CD8-positive, alpha-beta memory T cell (primary cell): ENCODE data around the gene MT2A. TPM values are rescaled to one million over a fixed set of nuclear protein-coding genes. Genes with fewer than 3 reads are reported as not detected.

Experiments
- CTCF ChIA-PET: fragments of 350-600 bp; sonication (Branson Sonifier 250); formaldehyde crosslinking; loops from one replicate; lab custom pipeline; 2021; ENCODE audit warnings: antibody characterized with exemption; lab: Charles Lee
- POLR2A ChIA-PET: fragments of 350-600 bp; sonication (Branson Sonifier 250); formaldehyde crosslinking; loops from one replicate; lab custom pipeline; 2021; ENCODE audit warnings: antibody characterized with exemption; lab: Charles Lee
- DNase-seq, 5 donors: peaks; one replicate each; pipeline versions ENCODE4 v3.0.0 to v3.0.0-alpha.2; 2020 to 2022; ENCODE audit warnings: mixed read lengths in 1 of 5
- H3K27ac ChIP-seq: one replicate; pipeline ENCODE4 v1.7.0; 2013; ENCODE audit warnings: low read depth, mild to moderate bottlenecking, low read length, moderate library complexity
- H3K27me3 ChIP-seq: 2 replicates; pipeline ENCODE4 v1.7.0; 2013; ENCODE audit warnings: low read length, mild to moderate bottlenecking; ENCODE audit not compliant: insufficient read depth, poor library complexity, severe bottlenecking
- H3K36me3 ChIP-seq: 2 replicates; pipeline ENCODE4 v1.7.0; 2013; ENCODE audit warnings: mild to moderate bottlenecking, low read length, moderate library complexity; ENCODE audit not compliant: insufficient read depth
- H3K4me1 ChIP-seq: 2 replicates; pipeline ENCODE4 v1.7.0; 2013; ENCODE audit warnings: mild to moderate bottlenecking, low read length, moderate library complexity; ENCODE audit not compliant: insufficient read depth
- H3K4me3 ChIP-seq: 2 replicates; pipeline ENCODE4 v1.7.0; 2013; ENCODE audit warnings: mild to moderate bottlenecking, low read length
- H3K9me3 ChIP-seq: 2 replicates; pipeline ENCODE4 v1.7.0; 2013; ENCODE audit warnings: mild to moderate bottlenecking, low read length
- H3K27ac Mint-ChIP-seq, 8 donors: one replicate each; pipeline ENCODE4 v1.8.0; 2020 to 2021; ENCODE audit warnings: mixed read lengths in 8 of 8, mild to moderate bottlenecking in 6 of 8, inconsistent platforms in 3 of 8, moderate library complexity in 3 of 8
- H3K27me3 Mint-ChIP-seq, 2 donors: one replicate each; pipeline ENCODE4 v1.8.0; 2020 to 2021; ENCODE audit warnings: mixed read lengths in 2 of 2, mild to moderate bottlenecking in 1 of 2, moderate library complexity in 1 of 2
- H3K36me3 Mint-ChIP-seq, 3 donors: one replicate each; pipeline ENCODE4 v1.8.0; 2020 to 2021; ENCODE audit warnings: mixed read lengths in 3 of 3, inconsistent platforms in 1 of 3, mild to moderate bottlenecking in 1 of 3
- H3K4me1 Mint-ChIP-seq, 3 donors: one replicate each; pipeline ENCODE4 v1.8.0; 2020 to 2021; ENCODE audit warnings: mixed read lengths in 3 of 3, inconsistent platforms in 1 of 3, mild to moderate bottlenecking in 1 of 3
- H3K4me3 Mint-ChIP-seq, 7 donors: one replicate each; pipeline ENCODE4 v1.8.0; 2020 to 2021; ENCODE audit warnings: mixed read lengths in 7 of 7, mild to moderate bottlenecking in 6 of 7, moderate library complexity in 4 of 7, inconsistent platforms in 2 of 7
- H3K9me3 Mint-ChIP-seq, 5 donors: one replicate each; pipeline ENCODE4 v1.8.0; 2020 to 2022; ENCODE audit warnings: mixed read lengths in 5 of 5, mild to moderate bottlenecking in 3 of 5, moderate library complexity in 2 of 5, inconsistent platforms in 1 of 5
- polyA plus RNA-seq: library from polyadenylated mRNA; unstranded; fragments of 300-500 nt; fragmentation: Illumina TruSeq; gene quantifications from one replicate; pipeline ENCODE4 v1.2.3, GENCODE V29; 2021
- total RNA-seq, 2 experiments: library from RNA; stranded (reverse); gene quantifications; one replicate each; pipeline ENCODE4 v1.2.3, GENCODE V29; 2021

MT2A gene
- total and polyA plus RNA-seq, 3 experiments from 2014 or later: 285 to 435 (median 349) TPM

DNA sequence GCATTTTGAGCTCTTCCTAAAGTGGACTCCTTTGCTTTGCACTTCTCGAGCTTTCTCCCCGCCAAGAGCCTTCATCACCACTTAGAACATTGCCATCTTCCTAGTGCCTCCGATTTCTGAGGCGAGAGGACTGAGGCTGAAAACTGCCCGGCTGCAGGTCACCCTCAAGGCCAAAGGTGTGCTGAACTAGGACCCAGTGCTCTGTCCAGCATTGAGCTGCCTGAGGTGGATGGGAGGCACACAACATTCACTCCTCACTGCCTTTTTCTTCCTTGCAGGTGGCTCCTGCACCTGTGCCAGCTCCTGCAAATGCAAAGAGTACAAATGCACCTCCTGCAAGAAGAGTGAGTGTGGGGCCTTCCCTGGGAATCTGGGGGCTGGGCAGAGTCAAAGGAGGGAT is 35.4 kb downstream of the MT2A start:
- Histone ChIP-seq H3K27me3 (peaks cover 11% of the 10 kb centered on the region), H3K9me3 (no peaks in the 10 kb centered on the region), H3K36me3 (no peaks in the 10 kb centered on the region), H3K4me1 (peaks cover 16% of the 10 kb centered on the region), H3K27ac (peak overlapping the region; percentile 18), H3K4me3 (peak overlapping the region; percentile 40)
- Mint-ChIP-seq H3K27me3 (peaks cover 18 to 26% of the 10 kb centered on the region in 2 donors), H3K4me1 (peaks cover 18 to 28% (median 22%) of the 10 kb centered on the region in 3 donors), H3K27ac (peak overlapping the region; percentile 46 to 92 (median 82)), H3K9me3 (no peaks in the 10 kb centered on the region), H3K36me3 (no peaks in the 10 kb centered on the region), H3K4me3 (peak overlapping the region; percentile 75 to 89 (median 81))
- ChIA-PET POLR2A (interaction anchor here (0.9 to 1.6 kb wide), 7 partner anchors 13 to 125 kb away, joined by 3 to 5 read pairs (median 4); partner anchors contain the start of genes MT1E, MT1F and MT2A), CTCF (interaction anchor here (0.8 to 2.5 kb wide), 24 partner anchors 9 to 288 kb away, joined by 3 to 18 read pairs (median 5); partner anchors contain the start of genes HERPUD1, MT1H and MT1X)
- DNase-seq: no peak

DNA sequence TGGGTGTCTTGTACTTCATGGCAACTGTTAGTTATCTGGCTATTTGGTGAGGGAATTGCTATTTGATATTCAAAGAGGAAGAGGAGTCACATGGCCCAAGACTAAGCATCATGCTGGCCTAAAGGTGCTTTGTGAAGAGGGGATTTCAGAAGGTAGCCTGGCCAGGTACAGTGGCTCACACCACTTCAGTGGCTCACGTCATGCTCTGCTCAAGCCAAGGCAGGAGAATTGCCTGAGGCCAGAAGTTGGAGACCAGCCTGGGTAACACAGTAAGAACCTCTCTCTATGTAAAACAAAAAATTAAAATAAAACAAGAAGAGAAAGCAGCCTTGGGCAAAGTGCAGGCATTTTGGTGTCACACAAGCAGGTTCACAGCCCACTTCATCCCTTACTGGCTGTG is 36.9 kb downstream of the MT2A start:
- DNase-seq: no peak
- POLR2A ChIA-PET: no interaction called here
- no peak overlapping the region for H3K4me3 Mint-ChIP-seq
- Histone ChIP-seq H3K4me3 (no peak overlapping the region), H3K27me3 (no peaks in the 10 kb centered on the region), H3K36me3 (no peaks in the 10 kb centered on the region), H3K27ac (no peak overlapping the region), H3K9me3 (no peaks in the 10 kb centered on the region), H3K4me1 (peaks cover 16% of the 10 kb centered on the region)
- H3K4me1 Mint-ChIP-seq: peaks cover 18 to 28% (median 22%) of the 10 kb centered on the region in 3 donors
- no peak overlapping the region for H3K27ac Mint-ChIP-seq
- H3K36me3 Mint-ChIP-seq: no peaks in the 10 kb centered on the region
- H3K9me3 Mint-ChIP-seq: no peaks in the 10 kb centered on the region
- CTCF ChIA-PET: no interaction called here
- peaks cover 6 to 20% of the 10 kb centered on the region in 2 donors for H3K27me3 Mint-ChIP-seq

DNA sequence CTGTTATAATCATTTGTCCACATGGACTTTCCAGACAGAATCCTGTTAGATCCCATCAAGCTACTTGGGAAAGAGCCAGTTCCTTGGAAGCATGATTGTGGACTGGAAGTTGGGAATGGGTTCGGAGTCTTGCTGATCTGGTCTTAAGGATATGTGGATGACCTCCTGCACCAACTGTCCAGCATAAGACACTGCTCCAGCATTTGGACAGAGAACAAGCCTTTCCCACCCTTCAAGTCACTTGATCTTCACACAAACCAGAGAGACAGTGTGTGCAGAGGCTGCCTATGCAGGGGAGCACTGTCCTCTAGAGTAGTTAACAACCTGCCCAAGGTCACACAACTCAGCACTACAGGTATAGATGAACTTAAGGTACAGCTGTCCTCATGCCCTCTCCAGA is 37.5 kb downstream of the MT2A start:
- no peak for DNase-seq
- no peak overlapping the region for H3K27ac Mint-ChIP-seq
- H3K4me3 Mint-ChIP-seq: no peak overlapping the region
- no peaks in the 10 kb centered on the region for H3K36me3 ChIP-seq
- peaks cover 9 to 17% of the 10 kb centered on the region in 2 donors for H3K27me3 Mint-ChIP-seq
- peaks cover 16% of the 10 kb centered on the region for H3K4me1 ChIP-seq
- no peaks in the 10 kb centered on the region for H3K9me3 ChIP-seq
- ChIA-PET POLR2A (no interaction called here), CTCF (no interaction called here)
- no peaks in the 10 kb centered on the region for H3K27me3 ChIP-seq
- peaks cover 18 to 28% (median 22%) of the 10 kb centered on the region in 3 donors for H3K4me1 Mint-ChIP-seq
- H3K27ac ChIP-seq: no peak overlapping the region
- no peaks in the 10 kb centered on the region for H3K36me3 Mint-ChIP-seq
- no peak overlapping the region for H3K4me3 ChIP-seq
- H3K9me3 Mint-ChIP-seq: no peaks in the 10 kb centered on the region

DNA sequence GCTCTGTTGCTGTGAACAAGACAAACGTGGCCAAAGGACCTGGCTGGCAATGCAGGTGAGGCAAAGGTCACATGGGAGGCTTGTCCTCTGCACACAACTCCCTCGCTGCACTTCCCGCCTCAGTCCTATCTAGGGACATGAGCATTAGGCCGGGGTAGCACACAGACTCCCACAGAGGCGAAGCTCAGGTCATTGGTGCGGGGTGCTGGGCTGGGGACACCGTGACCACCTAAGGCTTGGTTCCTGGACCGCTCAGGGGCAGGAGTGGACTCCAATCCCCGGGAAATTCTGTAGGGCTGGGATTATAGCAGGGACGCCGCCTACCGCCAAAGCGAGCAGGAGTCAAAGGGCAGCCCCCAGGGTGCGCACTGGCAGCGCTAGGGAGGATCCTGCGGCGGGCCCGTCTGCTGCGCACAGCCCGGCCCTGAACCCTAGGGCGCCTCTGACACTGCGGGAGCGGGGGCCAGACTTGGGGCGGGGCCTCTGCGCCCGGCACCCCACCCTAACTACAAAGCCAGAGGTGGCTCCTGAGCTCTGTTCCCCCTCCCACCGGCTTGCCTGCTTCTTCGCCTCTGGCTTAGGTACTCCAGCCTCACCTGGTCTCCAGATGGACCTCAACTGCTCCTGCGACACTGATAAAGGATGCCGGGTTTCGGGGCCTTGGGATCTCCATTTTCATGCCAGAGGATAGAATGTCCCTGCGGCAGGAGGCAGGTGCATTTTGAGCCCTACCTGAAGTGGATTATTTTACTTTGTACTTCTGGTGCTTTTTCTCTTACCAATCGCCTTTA is 39.5 kb downstream of the MT2A start:
- Mint-ChIP-seq H3K9me3 (no peaks in the 10 kb centered on the region), H3K27me3 (peaks cover 12 to 28% of the 10 kb centered on the region in 2 donors), H3K27ac (no peak overlapping the region), H3K36me3 (no peaks in the 10 kb centered on the region), H3K4me3 (no peak overlapping the region), H3K4me1 (peaks cover 14 to 18% (median 17%) of the 10 kb centered on the region in 3 donors)
- Histone ChIP-seq H3K9me3 (no peaks in the 10 kb centered on the region), H3K27ac (no peak overlapping the region), H3K4me1 (peaks cover 15% of the 10 kb centered on the region), H3K27me3 (no peaks in the 10 kb centered on the region), H3K36me3 (no peaks in the 10 kb centered on the region), H3K4me3 (no peak overlapping the region)
- POLR2A ChIA-PET: no interaction called here
- CTCF ChIA-PET: interaction anchor here (1.7 kb wide), 1 partner anchor 55 kb away, joined by 4 read pairs; no protein-coding TSS in a partner anchor
- DNase-seq: no peak

DNA sequence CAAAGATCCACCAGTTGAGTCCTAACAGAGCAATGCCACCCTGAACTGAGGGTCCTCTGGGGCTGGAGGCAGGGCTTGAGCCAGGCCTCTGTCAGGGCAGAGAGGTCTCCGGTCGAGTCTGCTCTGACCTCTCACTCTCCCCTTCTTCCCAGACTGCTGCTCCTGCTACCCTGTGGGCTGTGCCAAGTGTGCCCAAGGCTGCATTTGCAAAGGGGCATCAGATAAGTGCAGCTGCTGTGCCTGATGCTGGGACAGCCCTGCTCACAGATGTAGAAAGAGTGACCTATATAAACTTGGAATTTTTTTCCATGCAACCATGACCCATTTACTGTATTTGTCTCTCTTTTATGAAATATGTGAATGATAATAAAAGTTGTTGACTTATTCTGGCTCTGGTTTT is 40.9 kb downstream of the MT2A start:
- no peak overlapping the region for H3K27ac ChIP-seq
- H3K27me3 Mint-ChIP-seq: peaks cover 12 to 37% of the 10 kb centered on the region in 2 donors
- CTCF ChIA-PET: interaction anchor here (1.7 kb wide), 1 partner anchor 53 kb away, joined by 4 read pairs; no protein-coding TSS in a partner anchor

DNA sequence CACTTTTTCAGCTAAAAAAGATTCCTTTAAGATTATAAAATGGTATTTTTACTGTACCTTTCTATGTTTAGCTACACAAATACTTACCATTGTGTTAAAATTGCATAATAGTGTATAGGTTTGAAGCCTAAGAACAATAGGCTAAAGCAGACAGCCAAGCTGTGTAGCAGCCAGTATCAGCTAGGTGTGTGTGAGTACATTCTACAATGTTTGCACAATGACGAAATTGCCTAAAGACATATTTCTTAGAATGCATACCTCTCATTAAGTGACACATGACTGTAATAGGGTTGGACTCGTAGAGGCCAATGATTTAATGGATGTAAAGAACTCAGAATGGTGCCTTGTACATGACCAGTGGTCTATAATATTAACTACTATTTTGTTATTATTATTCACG is 41.4 kb downstream of the MT2A start:
- H3K4me3 Mint-ChIP-seq: no peak overlapping the region
- ChIA-PET CTCF (interaction anchor here (1.7 kb wide), 1 partner anchor 53 kb away, joined by 4 read pairs; no protein-coding TSS in a partner anchor), POLR2A (no interaction called here)
- Histone ChIP-seq H3K4me3 (no peak overlapping the region), H3K9me3 (no peaks in the 10 kb centered on the region), H3K27ac (no peak overlapping the region), H3K27me3 (no peaks in the 10 kb centered on the region), H3K4me1 (no peaks in the 10 kb centered on the region), H3K36me3 (no peaks in the 10 kb centered on the region)
- H3K36me3 Mint-ChIP-seq: no peaks in the 10 kb centered on the region
- no peaks in the 10 kb centered on the region for H3K4me1 Mint-ChIP-seq
- no peaks in the 10 kb centered on the region for H3K9me3 Mint-ChIP-seq
- peaks cover 12 to 37% of the 10 kb centered on the region in 2 donors for H3K27me3 Mint-ChIP-seq
- no peak overlapping the region for H3K27ac Mint-ChIP-seq
- no peak for DNase-seq

More for the DNA sequence above, 40.9 kb downstream of the MT2A start:
- Mint-ChIP-seq H3K27ac (no peak overlapping the region), H3K9me3 (no peaks in the 10 kb centered on the region), H3K4me3 (no peak overlapping the region), H3K4me1 (peaks cover under 1 to 5% (median 4%) of the 10 kb centered on the region in 3 donors), H3K36me3 (no peaks in the 10 kb centered on the region)
- Histone ChIP-seq H3K4me3 (no peak overlapping the region), H3K9me3 (no peaks in the 10 kb centered on the region), H3K27me3 (no peaks in the 10 kb centered on the region), H3K4me1 (peaks cover 3% of the 10 kb centered on the region), H3K36me3 (no peaks in the 10 kb centered on the region)
- POLR2A ChIA-PET: no interaction called here
- no peak for DNase-seq

DNA sequence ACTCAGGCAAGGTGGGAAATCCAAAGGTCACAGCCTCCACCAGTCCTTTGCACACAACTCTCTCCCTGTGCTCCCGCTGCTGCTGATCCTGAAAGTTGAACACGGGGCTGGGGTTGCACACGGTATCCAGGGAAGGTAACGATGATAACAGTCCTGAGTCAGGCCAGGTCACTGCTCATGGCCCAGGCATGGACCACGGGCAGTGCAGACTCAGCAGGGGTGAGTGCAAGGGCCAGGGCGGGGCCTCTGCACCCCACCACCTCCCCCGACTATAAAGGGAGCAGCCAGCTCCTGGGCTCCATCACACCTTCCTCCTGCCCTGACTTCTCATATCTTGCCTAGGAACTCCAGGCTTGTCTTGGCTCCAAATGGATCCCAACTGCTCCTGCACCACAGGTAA is 43.2 kb downstream of the MT2A start, which contains the start of gene MT1B:
TSS of gene MT1B (plus strand) at position 301 of the 400 bp plus-strand sequence. CDS start at position 369, 68 bp downstream.
- Histone ChIP-seq H3K4me1 (no peaks in the 10 kb centered on the region), H3K27ac (no peak within 1 kb of the TSS), H3K36me3 (no peaks in the 10 kb centered on the region), H3K4me3 (no peak within 1 kb of the TSS), H3K9me3 (no peaks in the 10 kb centered on the region), H3K27me3 (no peaks in the 10 kb centered on the region)
- DNase-seq: no peak
- POLR2A ChIA-PET: no interaction called here
- Mint-ChIP-seq H3K27ac (no peak within 1 kb of the TSS), H3K27me3 (peaks cover 11 to 37% of the 10 kb centered on the region in 2 donors), H3K9me3 (no peaks in the 10 kb centered on the region), H3K4me3 (no peak within 1 kb of the TSS), H3K4me1 (peaks cover 0 to under 1% (median 0%) of the 10 kb centered on the region in 3 donors), H3K36me3 (no peaks in the 10 kb centered on the region)
- CTCF ChIA-PET: no interaction called here

DNA sequence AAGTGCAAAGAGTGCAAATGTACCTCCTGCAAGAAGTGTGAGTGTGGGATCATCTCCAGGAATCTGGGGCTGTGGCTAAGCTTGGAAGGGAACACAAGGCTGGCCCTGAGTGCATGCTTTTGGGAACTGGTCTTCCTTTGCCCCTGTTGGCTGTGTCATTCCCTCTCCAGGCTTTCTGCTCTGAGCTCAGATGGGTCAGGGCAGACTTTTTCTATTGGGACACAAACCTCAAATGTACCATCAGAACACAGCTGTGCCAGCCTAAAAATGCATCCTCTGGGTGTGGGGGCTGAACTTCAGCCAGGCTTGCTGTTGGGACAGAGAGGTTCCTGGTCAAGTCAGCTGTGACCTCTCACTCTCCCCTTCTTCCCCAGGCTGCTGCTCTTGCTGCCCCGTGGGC is 44.2 kb downstream of the MT2A start:
- Histone ChIP-seq H3K27me3 (no peaks in the 10 kb centered on the region), H3K27ac (no peak overlapping the region), H3K4me1 (no peaks in the 10 kb centered on the region), H3K36me3 (no peaks in the 10 kb centered on the region), H3K9me3 (no peaks in the 10 kb centered on the region), H3K4me3 (no peak overlapping the region)
- Mint-ChIP-seq H3K4me3 (no peak overlapping the region), H3K4me1 (peaks cover 0 to 8% (median 7%) of the 10 kb centered on the region in 3 donors), H3K27me3 (peaks cover 8 to 37% of the 10 kb centered on the region in 2 donors), H3K36me3 (peaks cover 0 to 3% (median 0%) of the 10 kb centered on the region in 3 donors), H3K9me3 (no peaks in the 10 kb centered on the region), H3K27ac (no peak overlapping the region)
- ChIA-PET POLR2A (no interaction called here), CTCF (interaction anchor here (1.0 to 1.2 kb wide), 2 partner anchors 9 kb away, joined by 3 to 4 read pairs; no protein-coding TSS in a partner anchor)
- no peak for DNase-seq
